ENCODE data around the gene KLHL26. TPM values are rescaled to one million over a fixed set of nuclear protein-coding genes. Genes with fewer than 3 reads are reported as not detected.

The KLHL26 gene
- total and polyA plus RNA-seq, 9 of the 15 experiments (the other 6 are each of a cell fraction or from before 2014, with no cell fraction given), result 0.13 to 13.3 (median 1.4) TPM

- ChIA-PET CTCF (ENCODE audit: low intra/inter-chr PET ratio) (no interaction called here), POLR2A (interaction anchor here (0.7 kb wide), 1 partner anchor 89 kb away, joined by 4 read pairs; no protein-coding TSS in a partner anchor)
- Histone ChIP-seq H4K20me1 (replicated peaks; ENCODE audit: control insufficient read depth, insufficient read depth, low read length) (peaks cover 38% of the 10 kb centered on the region; the same call in 1 of the 2 replicates), H3K27me3 (ENCODE audit: control insufficient read depth in 2 of 2, insufficient read depth in 2 of 2, low read length in 2 of 2) (no peaks in the 10 kb centered on the region), H3K9ac (ENCODE audit: insufficient read depth in 1 of 2, low read depth in 2 of 2, low read length in 2 of 2) (0 out of 4 replicates have a peak overlapping the region, but pooled peaks of 1 of the 2 experiments have one; percentile 16), H3K4me1 (replicated peaks in 1 of 2; ENCODE audit: control insufficient read depth in 2 of 2, insufficient read depth in 2 of 2, low read length in 2 of 2) (peaks cover 7 to 61% of the 10 kb centered on the region in 2 experiments; a peak in 4 of 5 replicates), H3K27ac (ENCODE audit: extremely low read depth, low read depth, low read length) (no peak overlapping the region), H3K79me2 (ENCODE audit: control insufficient read depth, insufficient read depth, low read length) (no peaks in the 10 kb centered on the region), H3K4me3 (no peak overlapping the region), H3K36me3 (ENCODE audit: control insufficient read depth, insufficient read depth, low read length) (no peaks in the 10 kb centered on the region; the same call in 2 of the 3 replicates), H3K4me2 (ENCODE audit: insufficient read depth, low read length) (no peak overlapping the region), H3K9me3 (replicated peaks; ENCODE audit: control insufficient read depth, insufficient read depth, low read depth, low read length) (no peaks in the 10 kb centered on the region), H2AFZ (ENCODE audit: low read depth, low read length) (no peak overlapping the region), H3K9me1 (ENCODE audit: control insufficient read depth, insufficient read depth, low read length) (no peaks in the 10 kb centered on the region)
- DNase-seq (ENCODE audit: extremely low read depth in 1 of 4, low spot score in 3 of 4), result no peak
- no peak for FAIRE-seq
- no peak for ATAC-seq
- WGBS (ENCODE audit: insufficient coverage, low coverage, missing lambda C conversion rate), result 74% methylated on average over 10 of the region's 10 CpGs
- in situ Hi-C loops (cut with MboI) (no loop called here), intact Hi-C loops (cut with micrococcal nuclease) (no loop called here)
- no TSS peak for BruUV-seq (replicated peaks)
- TF ChIP-seq MIER1 (IDR thresholded peaks at IDR 0.05; ENCODE audit: low read depth), result no peak
- TF ChIP-seq FOXJ2 (tag; IDR thresholded peaks at IDR 0.05), result no peak
- TF ChIP-seq CCNT2 (IDR thresholded peaks at IDR 0.05; ENCODE audit: borderline replicate concordance, extremely low read depth, insufficient read length, low read depth, low read length), result no peak
Observed at GRCh38 chr19:18660939-18661670, 24.3 kb downstream of the KLHL26 start.
